ENCODE data around the gene DLK2. TPM values are rescaled to one million over a fixed set of nuclear protein-coding genes. Genes with fewer than 3 reads are reported as not detected.

DLK2 gene
- total and polyA plus RNA-seq, 2 of the 13 experiments (the other 11 are each of a cell fraction or from before 2014, with no cell fraction given), result 1.2 to 3.8 TPM

GRCh38 chr6:43405354-43405753, 50.0 kb downstream of the DLK2 start:
- intact Hi-C loops (cut with micrococcal nuclease; ENCODE audit: unreplicated experiment), result no loop called here
- H3K79me2 ChIP-seq (ENCODE audit: insufficient read depth, low read length), result no peaks in the 10 kb centered on the region
- no peak for FAIRE-seq
- no peak overlapping the region for H3K27ac ChIP-seq (ENCODE audit: extremely low read length, insufficient read depth, low read length)
- no peak overlapping the region for H3K4me3 ChIP-seq (replicated peaks in 1 of 3; ENCODE audit: insufficient read depth in 1 of 3, low read depth in 2 of 3, low read length in 3 of 3)
- no peaks in the 10 kb centered on the region for H3K36me3 ChIP-seq (replicated peaks in 1 of 2; ENCODE audit: control insufficient read depth in 1 of 2, insufficient read depth in 2 of 2, low read length in 2 of 2)
- in situ Hi-C loops (cut with HindIII; ENCODE audit: extremely low pct_ligation_motif_present, low pct_unique_long_range_greater_than_20kb), result no loop called here
- 0% methylated on average over 3 of the region's 3 CpGs for WGBS (ENCODE audit: low lambda C conversion rate)
- no peak overlapping the region for H3K4me2 ChIP-seq (ENCODE audit: low read depth, low read length)
- H3K9ac ChIP-seq (ENCODE audit: insufficient read depth, low read depth, low read length), result no peak overlapping the region
- DNase-seq (ENCODE audit: low spot score), result no peak
- H3K9me3 ChIP-seq (ENCODE audit: low read length), result no peaks in the 10 kb centered on the region
- ChIA-PET POLR2A (no interaction called here), CTCF (ENCODE audit: low intra/inter-chr PET ratio, low total read pairs) (no interaction called here)
- no TSS peak for BruUV-seq (replicated peaks)
- no peaks in the 10 kb centered on the region for H3K4me1 ChIP-seq (ENCODE audit: insufficient read depth, low read length)
- H2AFZ ChIP-seq (ENCODE audit: low read length), result no peak overlapping the region
- no peaks in the 10 kb centered on the region; a peak in 1 of 5 replicates for H3K27me3 ChIP-seq (ENCODE audit: control insufficient read depth in 1 of 2, insufficient read depth in 2 of 2, low read length in 2 of 2)
- TF ChIP-seq LRRFIP1 (CRISPR knock-in tag; conservative IDR thresholded peaks at IDR 0.05) (no peak), HMGXB3 (CRISPR knock-in tag; IDR thresholded peaks at IDR 0.05; ENCODE audit: borderline replicate concordance) (no peak), NFKBIZ (CRISPR knock-in tag; IDR thresholded peaks at IDR 0.05) (no peak), GATAD2A (CRISPR knock-in tag; IDR thresholded peaks at IDR 0.05) (no peak), MLX (CRISPR knock-in tag; IDR thresholded peaks at IDR 0.05) (no peak), ZC3H4 (CRISPR knock-in tag; IDR thresholded peaks at IDR 0.05; ENCODE audit: borderline replicate concordance) (no peak), PBX3 (CRISPR knock-in tag; IDR thresholded peaks at IDR 0.05; ENCODE audit: borderline replicate concordance) (no peak)
- H4K20me1 ChIP-seq (ENCODE audit: insufficient read depth, low read length), result no peaks in the 10 kb centered on the region
- ATAC-seq, result no peak
